ENCODE measurements around the gene TAF5.

Gene TAF5

DNA sequence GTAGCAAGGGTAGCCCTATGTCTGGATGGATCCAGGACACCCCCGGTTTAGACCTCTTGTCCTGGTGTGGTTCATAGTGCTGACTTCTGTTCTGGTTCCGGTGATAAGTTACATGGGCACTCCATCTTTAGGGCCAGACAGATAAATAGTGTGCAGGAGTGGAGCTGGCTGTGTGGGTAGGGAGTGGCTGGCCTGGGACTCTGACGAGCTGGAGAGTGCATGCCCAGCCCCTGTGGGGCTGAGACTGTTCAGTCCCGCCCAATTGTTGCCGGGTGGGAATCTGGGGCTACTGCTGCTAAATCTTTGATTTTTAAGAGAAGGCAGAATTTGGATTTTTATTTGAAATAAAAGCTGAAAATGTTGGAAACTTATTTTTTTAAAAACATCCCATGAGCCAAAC, 56.0 kb downstream of the TAF5 start:
- Mint-ChIP-seq H3K4me3 (no peak overlapping the region), H3K36me3 (ENCODE audit: low read depth) (peaks cover 96% of the 10 kb centered on the region), H3K27me3 (no peaks in the 10 kb centered on the region), H3K9me3 (no peaks in the 10 kb centered on the region), H3K27ac (no peak overlapping the region), H3K4me1 (ENCODE audit: low read depth) (no peaks in the 10 kb centered on the region)
- intact Hi-C loops (cut with micrococcal nuclease), result no loop called here

DNA sequence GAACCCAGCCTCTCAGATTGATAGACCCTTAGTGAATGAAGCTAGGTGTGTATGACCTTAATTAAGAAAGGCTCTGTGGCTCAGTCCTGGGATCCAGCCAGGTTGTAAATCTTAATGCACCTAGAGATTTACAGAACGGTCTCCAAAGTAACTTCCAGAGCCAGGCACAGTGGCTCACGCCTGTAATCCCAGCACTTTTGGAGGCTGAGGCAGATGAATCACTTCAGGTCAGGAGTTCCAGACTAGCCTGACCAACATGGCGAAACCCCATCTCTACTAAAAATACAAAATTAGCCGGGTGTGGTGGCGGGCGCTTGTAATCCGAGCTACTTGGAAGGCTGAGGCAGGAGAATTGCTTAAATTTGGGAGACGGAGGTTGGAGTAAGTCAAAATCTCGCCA, 60.1 kb downstream of the TAF5 start:
- Mint-ChIP-seq H3K36me3 (ENCODE audit: low read depth) (peaks cover 99% of the 10 kb centered on the region), H3K9me3 (no peaks in the 10 kb centered on the region), H3K4me3 (no peak overlapping the region), H3K27ac (no peak overlapping the region), H3K4me1 (ENCODE audit: low read depth) (peaks cover 3% of the 10 kb centered on the region), H3K27me3 (no peaks in the 10 kb centered on the region)
- intact Hi-C loops (cut with micrococcal nuclease), result no loop called here

DNA sequence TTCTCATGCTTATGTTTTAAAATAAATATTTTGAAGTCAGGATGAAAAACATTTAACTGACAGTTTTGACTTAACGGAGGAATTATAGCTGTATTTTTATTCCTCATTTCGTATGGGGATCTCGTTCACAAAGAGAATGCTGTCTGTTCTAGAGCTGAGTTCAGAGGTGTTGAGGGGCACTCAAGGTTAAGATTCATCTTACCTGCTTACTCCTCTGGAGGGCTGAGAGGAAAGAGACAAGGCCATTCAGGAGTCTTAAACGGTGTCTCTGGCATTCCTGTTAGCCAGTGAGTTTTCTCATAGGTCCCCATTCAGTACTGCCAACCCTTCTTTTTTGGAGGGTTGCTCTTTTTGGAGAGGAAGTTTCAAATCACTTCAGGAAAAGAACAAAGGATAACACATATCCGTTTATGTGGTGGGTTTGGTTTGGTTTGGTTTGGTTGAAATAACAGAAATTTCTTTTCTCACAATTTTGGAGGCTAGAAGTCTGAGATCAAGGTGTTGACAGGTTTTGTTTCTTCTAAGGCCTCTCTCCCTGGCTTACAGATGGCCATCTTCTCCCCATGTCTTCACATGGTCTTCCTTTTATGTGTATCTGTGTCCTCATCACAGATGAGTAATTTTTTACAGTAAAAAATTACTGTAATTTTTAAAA, 61.3 kb downstream of the TAF5 start:
- H3K27me3 Mint-ChIP-seq, result no peaks in the 10 kb centered on the region
- no peak overlapping the region for H3K4me3 Mint-ChIP-seq
- H3K9me3 Mint-ChIP-seq, result no peaks in the 10 kb centered on the region
- peaks cover 99% of the 10 kb centered on the region for H3K36me3 Mint-ChIP-seq (ENCODE audit: low read depth)
- H3K4me1 Mint-ChIP-seq (ENCODE audit: low read depth), result peaks cover 15% of the 10 kb centered on the region
- intact Hi-C loops (cut with micrococcal nuclease), result no loop called here
- H3K27ac Mint-ChIP-seq, result no peak overlapping the region

DNA sequence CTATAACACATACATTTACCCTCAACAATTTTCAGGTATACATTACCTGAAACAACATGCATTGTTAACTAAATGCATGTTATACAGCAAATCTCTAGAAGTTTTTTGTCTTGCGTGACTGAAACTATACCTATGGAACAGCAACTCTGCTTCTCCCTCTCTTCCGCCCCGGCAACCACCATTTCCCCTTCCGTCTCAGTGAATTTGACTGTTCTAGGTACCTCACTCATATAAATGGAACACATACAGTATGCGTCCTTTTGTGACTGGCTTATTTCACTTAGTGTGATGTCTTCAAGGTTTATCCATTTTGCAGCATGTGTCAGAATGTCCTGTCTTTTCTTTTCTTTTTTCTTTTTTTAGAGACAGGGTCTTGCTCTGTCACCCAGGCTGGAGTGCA, 61.9 kb downstream of the TAF5 start:
- intact Hi-C loops (cut with micrococcal nuclease), result no loop called here
- Mint-ChIP-seq H3K4me1 (ENCODE audit: low read depth) (peaks cover 16% of the 10 kb centered on the region), H3K27ac (no peak overlapping the region), H3K4me3 (no peak overlapping the region), H3K36me3 (ENCODE audit: low read depth) (peaks cover 98% of the 10 kb centered on the region), H3K27me3 (no peaks in the 10 kb centered on the region), H3K9me3 (no peaks in the 10 kb centered on the region)

DNA sequence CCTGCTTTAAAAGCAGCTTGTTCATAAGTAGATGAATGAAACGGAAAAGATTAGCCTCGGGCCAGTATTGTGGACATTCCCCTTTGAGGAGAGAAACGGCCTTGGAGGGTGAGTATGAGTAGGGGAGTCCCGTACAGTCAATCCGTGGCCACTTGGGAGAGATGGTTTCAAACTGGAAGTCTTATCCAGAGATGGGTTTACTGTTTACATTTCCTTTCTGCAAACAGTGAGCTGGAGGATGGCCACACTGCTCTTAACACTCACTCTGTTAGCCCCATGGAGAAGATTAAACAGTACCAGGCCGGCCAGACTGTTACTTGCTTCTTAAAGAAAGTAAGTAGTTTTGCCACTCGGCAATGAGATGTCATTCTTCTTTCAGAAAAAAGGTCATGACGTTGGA, 64.1 kb downstream of the TAF5 start:
- H3K36me3 Mint-ChIP-seq (ENCODE audit: low read depth), result peaks cover 99% of the 10 kb centered on the region
- H3K27ac Mint-ChIP-seq, result no peak overlapping the region
- no peaks in the 10 kb centered on the region for H3K9me3 Mint-ChIP-seq
- intact Hi-C loops (cut with micrococcal nuclease), result no loop called here
- no peak overlapping the region for H3K4me3 Mint-ChIP-seq
- H3K4me1 Mint-ChIP-seq (ENCODE audit: low read depth), result peaks cover 16% of the 10 kb centered on the region
- H3K27me3 Mint-ChIP-seq, result no peaks in the 10 kb centered on the region

DNA sequence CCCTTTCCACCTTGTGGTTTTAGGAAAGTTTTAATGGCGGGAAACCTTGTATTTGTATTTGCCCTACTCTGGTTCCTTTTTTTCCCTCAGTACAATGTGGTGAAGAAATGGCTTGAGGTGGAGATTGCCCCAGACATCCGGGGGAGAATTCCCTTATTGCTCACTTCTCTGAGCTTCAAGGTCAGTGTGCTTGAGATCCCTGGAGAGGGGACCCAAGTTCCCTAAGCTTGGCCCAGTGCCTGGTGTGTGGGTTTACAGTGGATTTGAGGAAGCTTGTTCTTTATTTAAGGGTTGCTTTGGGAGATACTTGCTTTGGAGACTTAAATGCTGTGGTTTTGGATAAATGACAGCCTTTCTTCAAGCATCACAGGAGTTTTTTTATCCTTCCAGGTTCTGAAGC, 66.1 kb downstream of the TAF5 start:
- Mint-ChIP-seq H3K4me1 (ENCODE audit: low read depth) (peaks cover 16% of the 10 kb centered on the region), H3K36me3 (ENCODE audit: low read depth) (peaks cover 98% of the 10 kb centered on the region)

More for the DNA sequence above, 66.1 kb downstream of the TAF5 start:
- Mint-ChIP-seq H3K4me3 (no peak overlapping the region), H3K27ac (no peak overlapping the region), H3K9me3 (no peaks in the 10 kb centered on the region), H3K27me3 (no peaks in the 10 kb centered on the region)
- intact Hi-C loops (cut with micrococcal nuclease), result no loop called here
